Vagina (tissue), 2 donors: ENCODE data around the gene TM7SF3.

Experiments
- CTCF ChIP-seq, 3 experiments: fragments of 450-650 bp in 2 of 3; fragments of 200-600 bp in 1 of 3; sonication (generic) in 1 of 3; IDR thresholded peaks; one replicate each; pipeline ENCODE4 v1.5.1; 2017 to 2019; ENCODE audit warnings: antibody characterized with exemption in 3 of 3, mild to moderate bottlenecking in 2 of 3, moderate library complexity in 2 of 3
- POLR2AphosphoS5 ChIP-seq, 2 donors: sonication (generic); formaldehyde crosslinking; IDR thresholded peaks; one replicate each; pipeline ENCODE4 v1.9.0; 2017; ENCODE audit warnings: antibody characterized with exemption in 2 of 2, mild to moderate bottlenecking in 2 of 2, low read depth in 1 of 2; ENCODE audit not compliant: insufficient read depth in 1 of 2

- TF ChIP-seq CTCF (IDR thresholded peaks at IDR 0.05) (no peak), POLR2AphosphoS5 (IDR thresholded peaks at IDR 0.05; ENCODE audit: insufficient read depth in 1 of 2, low read depth in 1 of 2) (no peak)
These were observed 7.3 kb downstream of the TM7SF3 start for GRCh38 chr12:27006797-27007467.
